ENCODE measurements around the gene STN1.

Gene STN1, protein sequence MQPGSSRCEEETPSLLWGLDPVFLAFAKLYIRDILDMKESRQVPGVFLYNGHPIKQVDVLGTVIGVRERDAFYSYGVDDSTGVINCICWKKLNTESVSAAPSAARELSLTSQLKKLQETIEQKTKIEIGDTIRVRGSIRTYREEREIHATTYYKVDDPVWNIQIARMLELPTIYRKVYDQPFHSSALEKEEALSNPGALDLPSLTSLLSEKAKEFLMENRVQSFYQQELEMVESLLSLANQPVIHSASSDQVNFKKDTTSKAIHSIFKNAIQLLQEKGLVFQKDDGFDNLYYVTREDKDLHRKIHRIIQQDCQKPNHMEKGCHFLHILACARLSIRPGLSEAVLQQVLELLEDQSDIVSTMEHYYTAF
- total RNA-seq: 9.4 to 17.8 reads per million in 2 donors

DNA sequence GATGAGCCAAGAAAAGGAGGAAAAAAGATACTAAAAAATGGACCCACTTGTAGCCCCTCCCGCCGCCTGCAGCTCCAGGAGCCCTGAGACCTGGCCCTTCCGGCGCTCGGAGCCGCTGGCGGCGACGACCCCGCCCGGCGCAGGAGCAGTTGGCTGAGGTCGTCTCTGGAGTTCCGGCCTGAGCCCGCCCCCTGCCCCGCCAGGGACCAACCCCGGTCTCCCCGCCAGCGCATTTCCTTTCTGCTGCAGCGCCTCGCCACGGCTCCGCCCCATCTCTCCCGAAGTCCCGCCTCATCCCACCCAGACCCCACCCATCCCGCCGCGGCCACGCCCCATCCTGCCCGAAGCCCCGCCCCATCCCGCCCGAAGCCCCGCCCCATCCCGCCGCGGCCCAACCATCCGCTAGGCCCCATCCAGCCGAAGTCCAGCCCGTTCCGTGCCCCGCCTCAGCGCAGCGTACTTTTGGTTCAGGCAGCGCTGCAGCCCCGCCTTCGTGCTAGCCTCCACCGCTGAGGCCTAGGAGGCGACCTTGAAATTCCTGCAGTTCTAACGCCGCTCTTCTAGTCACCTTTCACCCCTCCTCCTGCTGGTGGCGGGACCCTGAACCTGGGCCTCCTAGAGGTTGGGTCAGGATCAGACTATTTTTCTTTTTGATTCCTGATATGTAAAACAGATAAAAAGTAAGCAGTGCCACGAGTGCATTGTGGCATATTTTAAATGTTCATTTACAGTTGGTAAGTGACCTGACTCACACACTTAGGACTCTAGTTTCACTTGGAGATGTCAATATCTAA, at the start of gene STN1:
TSS of gene STN1 (minus strand) at position 132 of the 794 bp plus-strand sequence. CDS start 590 bp downstream, outside the sequence.
- peak; percentile 91 to 97 (median 94) for DNase-seq

DNA sequence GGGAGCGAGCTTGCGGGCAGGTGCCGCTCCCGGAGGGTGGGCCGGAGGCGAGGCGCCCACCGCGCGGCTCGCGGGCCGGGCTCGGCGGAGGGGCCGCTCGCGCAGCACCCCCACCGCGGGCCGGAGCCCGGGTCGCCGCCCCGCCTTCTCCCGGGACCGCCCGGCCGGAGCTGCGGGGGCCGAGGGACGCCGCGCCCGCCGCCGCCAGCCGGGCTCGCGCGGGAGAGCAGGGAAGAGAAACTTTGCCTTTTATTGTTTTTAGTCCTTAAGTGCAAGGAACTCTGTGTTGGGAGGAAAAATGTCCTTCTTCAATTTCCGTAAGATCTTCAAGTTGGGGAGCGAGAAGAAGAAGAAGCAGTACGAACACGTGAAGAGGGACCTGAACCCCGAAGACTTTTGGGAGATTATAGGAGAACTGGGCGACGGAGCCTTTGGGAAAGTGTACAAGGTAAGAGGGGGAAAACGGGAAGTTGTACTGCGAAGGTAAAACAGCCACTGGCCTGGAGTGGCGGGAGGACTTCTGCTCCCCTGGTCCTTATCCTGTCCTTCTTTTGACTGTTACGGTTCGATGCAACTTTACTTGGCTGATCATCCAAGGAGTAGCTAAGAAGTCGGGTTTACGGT, 49.6 kb upstream of the STN1 start:
- peak in 2 of 5 experiments; percentile 15 to 28 for DNase-seq

DNA sequence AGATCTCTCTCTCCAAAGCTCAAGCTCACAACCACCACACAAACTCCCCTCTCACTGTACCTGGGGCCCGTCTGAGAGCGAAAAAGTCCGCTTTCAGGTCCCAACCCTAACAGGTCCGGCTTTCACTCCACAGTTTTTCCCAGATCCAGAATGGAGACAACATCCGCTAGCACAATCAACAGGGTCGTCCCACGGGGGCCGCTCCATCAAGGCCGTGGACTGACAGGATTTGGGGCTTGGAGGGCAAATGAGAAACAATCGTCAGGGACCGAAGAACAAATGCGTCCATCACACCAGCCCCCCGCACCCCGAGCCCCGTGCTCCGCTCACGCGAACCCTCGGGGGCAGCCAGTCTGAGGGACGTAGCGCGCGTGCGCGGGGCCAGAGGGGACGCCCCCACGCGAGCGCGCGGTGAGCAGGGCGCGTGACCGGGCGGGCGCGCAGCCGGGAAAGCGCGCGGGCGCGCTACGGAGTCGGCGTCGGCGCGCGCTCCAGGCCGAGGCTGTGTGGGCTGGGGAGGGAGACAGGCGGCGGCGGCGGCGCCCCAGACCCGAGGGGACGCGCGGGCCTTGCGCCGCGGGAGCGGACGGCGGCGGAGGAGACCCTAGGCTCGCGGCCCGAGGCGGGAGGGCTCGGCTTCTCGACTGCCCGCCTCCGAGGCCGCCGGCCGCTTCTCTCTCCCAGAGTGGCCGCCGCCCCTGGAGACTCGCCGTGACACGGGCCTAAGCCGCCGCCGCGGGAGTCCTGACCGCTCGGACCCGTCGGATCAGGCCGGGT, 48.9 kb upstream of the STN1 start, which contains the start of gene SLK:
TSS of gene SLK (plus strand) at position 470 of the 777 bp plus-strand sequence. CDS start 606 bp downstream, outside the sequence.
- DNase-seq: peak; percentile 65 to 94 (median 79)

DNA sequence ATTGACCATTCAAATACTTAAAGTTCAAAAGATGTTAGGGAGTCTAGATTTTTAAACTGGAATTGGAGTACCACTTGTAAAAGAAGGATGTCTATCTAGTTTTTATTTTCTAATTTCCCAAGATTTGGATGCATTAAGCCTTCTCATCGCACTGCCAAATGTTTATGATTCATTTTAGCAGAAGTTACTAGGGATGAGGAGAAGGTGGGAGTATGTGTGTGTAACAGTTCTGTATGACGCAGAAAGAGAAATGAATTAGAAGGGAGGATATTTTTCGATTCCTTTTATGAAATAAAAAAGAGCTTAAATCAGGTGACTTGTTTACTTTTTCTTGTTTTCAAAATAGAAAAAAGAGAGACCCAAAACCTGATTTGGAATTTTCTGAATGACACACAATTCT, 42.1 kb upstream of the STN1 start:
- DNase-seq: no peak

DNA sequence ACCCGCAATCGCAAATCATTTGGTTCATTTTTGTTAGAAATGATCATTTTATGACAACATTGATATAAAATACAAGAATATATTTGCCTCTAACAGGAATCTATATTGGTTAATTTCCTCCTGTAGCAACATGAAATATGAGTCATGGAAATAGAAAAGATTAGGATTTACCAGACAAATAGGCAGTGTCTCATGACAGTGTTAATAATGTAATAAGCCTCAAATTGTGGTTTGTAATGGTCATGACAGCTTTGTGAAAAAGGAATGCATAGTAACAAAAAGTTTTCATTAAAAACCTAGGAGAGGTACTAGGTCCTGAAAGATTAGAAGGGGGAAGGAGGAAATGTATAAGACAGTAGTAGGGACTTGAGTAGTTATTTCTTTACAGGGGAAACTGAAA, 41.0 kb upstream of the STN1 start:
- no peak for DNase-seq

DNA sequence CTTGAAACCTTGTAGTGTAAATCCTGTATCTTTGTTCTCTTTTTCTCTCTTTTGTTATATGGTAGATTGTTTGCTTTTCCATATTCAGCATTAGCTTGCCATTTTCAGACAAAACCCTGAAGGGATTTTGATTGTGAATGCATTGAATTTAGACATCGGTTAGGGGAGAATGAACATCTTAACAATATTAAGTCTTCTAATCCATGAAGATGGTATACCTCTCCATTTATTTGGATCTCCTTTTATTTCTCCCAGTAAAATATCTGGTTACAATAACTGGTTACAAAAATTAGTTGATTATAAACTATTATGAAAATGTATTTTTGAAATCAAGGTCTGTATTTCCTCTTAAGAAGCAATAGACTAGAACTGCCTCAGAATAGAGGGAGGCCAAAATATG, 36.6 kb upstream of the STN1 start:
- DNase-seq: no peak

DNA sequence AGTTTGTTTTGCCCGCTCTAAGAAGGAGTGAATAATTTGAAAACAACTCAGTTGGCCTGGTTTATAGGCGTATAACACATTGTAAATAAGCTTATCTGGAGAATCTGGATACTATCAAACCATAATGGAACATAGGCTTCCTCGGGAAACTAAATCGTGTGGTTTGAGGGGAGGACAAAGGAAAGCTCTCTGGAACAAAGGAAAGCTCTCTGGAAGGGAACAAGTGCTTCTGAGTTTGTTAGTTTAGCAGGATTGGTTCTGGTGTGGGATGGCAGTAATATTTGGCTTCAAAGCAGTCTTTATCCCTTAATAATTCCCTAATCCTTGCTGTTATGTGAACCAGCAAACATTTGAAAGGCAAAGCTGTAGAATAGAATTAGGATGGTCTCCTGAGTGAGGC, 34.0 kb upstream of the STN1 start:
- DNase-seq: no peak

DNA sequence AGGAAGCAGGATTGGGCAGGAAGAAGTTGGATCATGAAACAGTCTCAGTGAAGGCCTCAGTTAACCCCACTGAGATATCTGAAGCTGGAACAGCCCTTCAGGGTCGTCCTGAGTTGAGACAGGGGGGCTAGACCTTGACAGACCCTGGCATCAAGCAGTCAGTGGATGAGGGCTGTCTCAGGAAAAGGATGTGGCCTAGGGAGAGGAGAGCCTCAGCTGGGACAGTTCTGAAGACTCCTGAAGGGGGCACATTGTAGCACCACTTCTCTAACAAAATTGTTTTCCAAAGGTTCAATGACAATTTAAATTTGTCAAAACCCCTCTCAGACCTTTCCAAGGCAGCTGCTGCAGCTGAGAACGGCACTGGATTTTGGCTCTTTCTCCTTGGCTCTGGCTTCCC, 33.2 kb upstream of the STN1 start:
- DNase-seq: no peak

DNA sequence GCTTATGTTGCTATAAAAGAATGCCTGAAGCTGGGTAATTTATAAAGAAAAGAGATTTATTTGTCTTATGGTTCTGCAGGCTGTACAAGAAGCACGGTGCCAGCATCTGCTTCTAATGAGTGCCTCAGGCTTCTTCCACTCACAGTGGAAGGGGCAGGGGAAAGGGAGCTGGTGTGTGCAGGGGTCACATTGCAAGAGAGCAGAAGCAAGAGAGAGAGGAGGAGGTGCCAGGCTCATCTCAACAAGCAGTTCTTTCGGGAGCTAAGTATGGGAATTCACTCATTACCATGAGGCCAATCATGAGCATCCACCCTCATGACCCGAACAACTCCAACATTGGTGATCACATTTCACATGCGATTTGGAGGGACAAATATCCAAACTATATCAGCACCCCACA, 31.7 kb upstream of the STN1 start:
- no peak for DNase-seq

DNA sequence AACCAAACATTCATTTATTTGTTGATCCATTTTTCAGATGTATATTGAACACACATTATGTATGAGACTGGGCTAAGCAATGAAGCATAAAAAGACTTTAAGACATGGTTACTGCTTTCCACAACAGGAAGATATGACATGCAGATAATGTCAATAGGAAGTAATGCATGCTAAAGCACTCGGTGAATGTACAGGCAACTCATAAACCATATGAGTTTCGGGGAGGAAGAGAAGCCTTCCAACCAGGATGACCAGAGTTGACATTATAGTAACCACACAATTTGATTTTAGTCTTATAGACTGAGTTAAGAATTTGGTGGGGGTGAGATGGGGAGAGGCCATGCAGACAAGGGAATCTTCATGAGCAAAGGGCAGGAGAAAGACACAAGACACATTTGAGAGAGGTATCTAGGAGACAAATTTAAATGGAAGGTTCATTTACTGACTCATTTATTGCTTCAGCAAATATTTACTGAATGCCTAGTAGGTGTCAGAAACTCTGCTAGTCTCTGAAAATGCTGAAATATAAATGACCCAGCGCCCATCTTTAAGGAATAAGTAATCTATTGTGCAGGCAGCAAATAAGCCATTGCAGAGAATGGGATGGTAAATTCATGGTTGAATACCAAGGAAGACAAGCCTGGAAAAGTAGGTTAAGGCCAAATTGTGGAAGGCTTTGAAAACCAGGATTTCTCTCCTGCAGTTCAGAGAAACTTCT, 30.0 kb upstream of the STN1 start:
- DNase-seq: peak in 1 of 5 experiments; percentile 65

DNA sequence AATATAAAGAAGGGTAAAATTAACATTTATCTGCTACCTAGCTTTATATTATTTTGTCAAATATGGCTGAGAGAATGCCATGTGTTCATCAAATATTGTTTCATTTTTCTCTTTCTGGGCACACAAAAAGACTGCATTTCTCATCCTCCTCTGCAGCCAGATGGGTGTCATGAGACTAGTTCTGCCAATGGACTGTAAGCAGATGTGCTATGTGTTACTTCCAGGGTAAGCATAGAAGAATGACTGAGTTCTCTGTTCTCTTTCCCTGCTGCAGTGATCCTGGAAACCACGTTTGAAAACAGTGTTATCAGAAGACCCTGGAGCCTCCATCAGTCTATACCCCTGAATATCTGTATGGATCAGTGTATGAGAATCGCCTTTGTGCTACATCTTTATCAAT, 24.9 kb upstream of the STN1 start:
- DNase-seq: no peak

DNA sequence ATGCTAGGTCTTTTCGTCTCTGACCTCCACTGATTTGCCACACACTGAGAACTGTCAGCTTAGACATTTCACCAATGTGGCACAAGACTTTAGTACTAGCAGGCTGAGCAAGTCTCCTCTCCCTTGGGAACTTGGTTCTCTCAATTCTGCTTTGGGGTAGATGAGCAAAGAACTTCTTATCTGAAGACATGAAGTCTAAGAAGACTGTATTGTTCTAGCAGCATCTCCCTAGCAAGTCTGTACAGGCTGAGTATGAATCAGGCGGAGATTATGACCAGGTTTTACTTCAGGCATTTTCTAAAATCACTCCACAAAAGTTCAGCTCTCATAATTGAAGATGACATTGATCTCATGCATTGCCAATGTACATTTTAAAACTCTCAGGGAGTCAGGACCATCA, 23.8 kb upstream of the STN1 start:
- no peak for DNase-seq

DNA sequence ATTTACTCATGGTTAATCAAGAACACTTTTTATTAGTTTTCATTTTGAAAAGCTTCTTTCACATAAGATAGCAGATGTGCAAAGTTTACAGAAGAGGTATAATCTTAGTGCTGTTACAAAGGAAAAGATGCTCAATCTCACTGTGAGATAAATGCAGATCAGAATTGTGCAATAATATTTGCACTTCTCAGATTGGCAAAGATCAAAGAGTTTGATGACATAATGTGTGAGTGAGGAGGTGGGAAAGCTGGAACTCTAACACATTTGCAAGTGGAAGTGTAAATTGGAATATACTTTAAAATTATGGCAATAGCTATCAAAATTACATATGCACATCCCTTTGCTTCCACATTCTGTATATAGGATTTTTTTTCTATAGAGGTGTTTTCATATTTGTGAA, 21.5 kb upstream of the STN1 start:
- no peak for DNase-seq

DNA sequence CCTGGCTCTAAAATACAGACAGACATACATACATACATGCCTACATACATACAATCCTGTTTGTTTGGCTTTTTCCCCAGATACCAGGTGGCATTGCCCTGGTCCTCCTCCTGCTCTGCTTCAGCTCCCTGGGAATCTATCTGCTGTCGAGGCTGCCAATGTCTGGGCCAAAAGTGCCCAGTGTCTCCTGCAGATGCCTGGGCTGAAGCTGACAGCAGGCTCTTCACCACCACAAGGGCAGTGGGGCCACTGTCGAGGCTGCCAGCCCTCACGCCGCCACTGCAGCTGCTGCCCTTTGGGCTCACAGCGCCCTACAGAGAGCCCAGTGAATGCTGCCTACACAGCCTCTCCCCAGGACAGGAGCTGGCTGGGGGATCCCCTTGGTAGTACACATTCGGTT, 18.0 kb upstream of the STN1 start:
- no peak for DNase-seq

DNA sequence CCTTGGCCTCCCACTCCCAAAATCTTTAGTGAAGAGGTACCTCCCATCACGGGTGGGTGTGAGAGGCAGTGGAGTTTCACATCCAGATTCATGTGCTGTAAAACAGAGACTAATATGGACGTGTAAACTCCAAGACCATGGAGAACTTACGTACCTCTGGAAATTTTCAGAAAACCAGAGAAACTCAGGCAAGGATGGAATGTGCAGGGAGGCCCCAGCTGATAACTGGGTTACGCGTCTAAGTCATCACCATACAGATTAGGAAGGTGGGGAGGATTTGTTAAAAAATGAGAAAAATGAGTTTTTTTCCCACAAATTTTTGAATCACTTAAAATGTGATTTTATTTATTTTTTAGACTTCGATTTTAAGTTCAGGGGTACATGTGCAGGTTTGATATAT, 16.3 kb upstream of the STN1 start:
- no peak for DNase-seq

DNA sequence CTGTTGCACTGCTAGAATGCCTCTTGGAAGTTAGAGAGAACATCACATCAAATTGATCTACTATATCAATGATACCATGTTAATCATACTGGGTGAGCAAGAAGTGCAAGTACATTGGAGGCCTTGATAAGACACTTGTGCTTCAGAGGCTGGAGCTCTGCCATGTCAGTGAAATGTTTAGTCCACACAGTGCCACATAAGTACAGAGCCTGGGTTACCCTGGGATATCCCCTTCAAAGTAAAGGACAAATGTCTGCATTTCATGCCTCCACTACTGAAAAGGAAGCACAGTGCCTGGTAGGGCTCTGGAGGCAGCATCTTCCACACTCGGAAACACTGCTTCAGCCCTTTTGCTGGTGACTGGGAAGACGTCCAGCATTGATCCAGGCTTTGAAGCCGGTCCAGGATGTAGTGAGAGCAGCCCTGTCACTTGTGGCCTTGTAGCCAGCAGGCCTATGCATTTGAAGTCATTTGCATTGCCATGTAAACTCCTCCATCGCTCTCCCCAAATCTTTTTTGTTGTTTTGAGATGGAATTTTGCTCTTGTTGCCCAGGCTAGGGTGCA, 15.7 kb upstream of the STN1 start:
- DNase-seq: no peak

DNA sequence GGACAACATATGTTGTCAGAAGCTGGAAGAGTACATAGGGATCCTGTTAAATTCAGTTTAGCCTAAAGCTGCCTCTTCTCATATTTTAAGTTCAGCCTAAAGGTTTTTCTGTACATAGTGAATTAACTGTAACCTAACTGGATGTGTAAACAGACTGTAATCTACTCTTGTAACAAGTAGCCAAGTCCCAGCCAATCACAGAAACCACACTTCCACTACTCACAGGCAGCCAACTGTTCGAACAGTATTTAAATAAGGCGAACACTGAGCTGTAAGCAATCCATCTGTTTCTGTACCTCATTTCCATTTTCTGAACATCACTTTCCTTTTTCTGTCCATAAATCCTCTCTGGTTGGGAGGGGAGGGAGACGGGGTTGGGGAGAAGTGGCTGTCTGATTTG, 15.0 kb upstream of the STN1 start:
- DNase-seq: no peak

DNA sequence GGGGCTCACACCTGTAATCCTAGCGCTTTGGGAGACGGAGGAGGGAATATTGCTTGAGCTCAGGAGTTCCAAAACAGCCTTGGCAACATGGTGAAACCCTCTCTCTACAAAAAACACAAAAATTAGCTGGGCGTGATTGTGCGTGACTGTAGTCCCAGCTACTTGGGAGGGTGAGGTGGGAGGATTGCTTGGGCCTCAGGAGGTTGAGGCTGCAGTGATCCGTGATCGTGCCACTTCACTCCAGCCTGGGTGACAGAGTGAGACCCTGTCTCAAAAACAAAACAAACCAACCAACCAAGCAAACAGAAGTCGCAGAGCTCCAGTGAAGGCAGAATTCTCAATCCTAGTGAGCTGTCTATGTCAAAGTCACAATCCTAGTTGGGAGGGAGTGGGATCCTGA, 14.3 kb upstream of the STN1 start:
- DNase-seq: no peak

DNA sequence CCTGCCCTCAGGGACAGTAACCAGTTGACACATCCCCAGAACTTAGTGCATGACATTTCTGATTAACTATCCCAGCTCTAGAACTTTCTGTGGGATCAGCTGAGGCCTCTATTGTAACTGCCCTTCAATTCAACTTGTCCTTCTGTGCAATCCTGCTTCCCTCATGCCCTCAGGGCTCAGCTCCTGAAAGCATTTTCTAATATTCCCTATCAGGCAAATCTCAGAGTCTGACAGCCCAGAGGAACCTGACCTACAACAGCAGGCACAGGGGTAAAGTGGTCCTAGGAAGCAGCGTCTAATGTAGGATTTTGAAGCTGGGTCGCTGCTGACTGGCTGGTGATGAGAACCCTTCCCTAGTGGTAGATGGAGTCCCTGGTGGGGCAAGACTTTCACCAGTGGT, 13.6 kb upstream of the STN1 start:
- DNase-seq: no peak

DNA sequence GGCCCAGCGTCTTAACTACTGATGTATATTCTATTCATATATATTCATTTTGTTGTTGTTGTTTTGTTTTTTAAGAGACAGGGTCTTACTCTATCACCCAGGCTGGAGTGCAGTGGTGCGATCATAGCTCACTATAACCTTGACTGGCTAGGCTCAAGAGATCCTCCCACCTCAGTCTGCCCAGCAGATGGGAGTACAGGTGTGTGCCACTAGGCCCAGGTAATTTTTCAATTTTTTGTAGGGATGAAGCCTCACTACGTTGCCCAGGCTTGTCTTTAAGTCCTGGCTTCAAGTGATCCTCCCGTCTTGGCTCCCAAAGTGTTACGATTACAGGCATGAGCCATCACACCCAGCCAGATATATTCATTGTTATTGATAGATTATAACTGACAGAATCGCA, 12.9 kb upstream of the STN1 start:
- DNase-seq: no peak

DNA sequence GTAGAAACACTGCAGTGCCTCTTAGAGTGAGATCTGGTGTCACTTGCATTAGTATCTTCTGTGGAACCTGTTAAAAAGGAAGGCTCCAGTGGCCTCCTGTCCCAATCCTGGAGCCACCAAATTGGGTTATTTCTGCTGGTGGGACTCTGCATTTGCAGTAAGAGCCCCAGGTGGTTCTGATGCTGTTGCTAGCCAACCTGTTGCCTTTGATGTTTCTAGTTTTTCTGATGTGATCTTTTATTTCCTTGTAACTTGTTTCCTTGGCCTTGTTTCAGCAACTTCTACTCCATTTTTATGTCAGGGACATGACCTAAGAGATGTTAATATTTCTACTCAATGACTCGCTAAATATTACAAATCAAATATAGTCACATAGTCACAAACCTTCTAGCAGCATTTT, 12.5 kb upstream of the STN1 start:
- no peak for DNase-seq

Data from T-helper 2 cell (primary cell).